ENCODE data around the gene CYGB.

Gene CYGB

DNA sequence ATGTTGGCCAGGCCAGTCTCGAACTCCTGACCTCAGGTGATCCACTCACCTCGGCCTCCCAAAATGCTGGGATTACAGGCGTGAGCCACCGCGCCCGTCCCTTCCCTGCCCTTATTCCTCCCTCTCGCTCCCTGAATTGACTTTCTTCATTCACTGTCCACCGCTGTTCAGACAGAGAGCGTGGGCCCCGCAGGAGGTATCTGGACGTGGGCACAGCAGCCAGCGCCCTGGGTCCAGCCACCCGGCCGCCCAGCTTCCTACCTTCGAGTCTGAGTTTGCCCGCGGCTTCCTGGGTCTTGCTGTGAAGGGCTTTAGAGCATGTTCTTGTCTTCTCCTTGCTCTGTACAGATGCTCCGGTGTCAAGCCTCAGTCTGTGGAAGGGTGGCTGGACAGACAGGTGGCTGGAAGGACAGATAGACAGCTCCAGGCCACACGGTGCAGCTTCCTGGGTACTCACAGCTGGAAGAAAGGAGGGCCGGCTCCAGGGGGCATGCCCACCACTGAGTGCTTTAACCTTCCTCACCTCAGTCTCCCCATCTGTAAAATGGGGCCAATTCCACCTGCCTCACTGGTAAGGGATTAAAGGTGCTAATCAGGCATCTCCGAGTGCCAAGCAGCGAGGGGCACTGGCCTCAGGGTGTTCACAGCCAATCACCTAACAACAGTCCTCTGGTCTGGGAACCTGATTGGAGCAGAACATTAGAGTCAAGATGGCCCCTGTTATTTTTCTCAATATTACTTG, 49.9 kb downstream of the CYGB start:
- no peak for TF ChIP-seq CTCF (conservative IDR thresholded peaks at IDR 0.05; ENCODE audit: low read depth, low read length)
- H3K4me3 ChIP-seq (ENCODE audit: low read length): no peak overlapping the region
- DNase-seq (ENCODE audit: low read depth): no peak

GRCh38 chr17:76485569-76485968, 51.9 kb downstream of the CYGB start:
- TF ChIP-seq CTCF (conservative IDR thresholded peaks at IDR 0.05; ENCODE audit: low read depth, low read length): no peak
- no peak overlapping the region for H3K4me3 ChIP-seq (ENCODE audit: low read length)
- no peak for DNase-seq (ENCODE audit: low read depth)

DNA sequence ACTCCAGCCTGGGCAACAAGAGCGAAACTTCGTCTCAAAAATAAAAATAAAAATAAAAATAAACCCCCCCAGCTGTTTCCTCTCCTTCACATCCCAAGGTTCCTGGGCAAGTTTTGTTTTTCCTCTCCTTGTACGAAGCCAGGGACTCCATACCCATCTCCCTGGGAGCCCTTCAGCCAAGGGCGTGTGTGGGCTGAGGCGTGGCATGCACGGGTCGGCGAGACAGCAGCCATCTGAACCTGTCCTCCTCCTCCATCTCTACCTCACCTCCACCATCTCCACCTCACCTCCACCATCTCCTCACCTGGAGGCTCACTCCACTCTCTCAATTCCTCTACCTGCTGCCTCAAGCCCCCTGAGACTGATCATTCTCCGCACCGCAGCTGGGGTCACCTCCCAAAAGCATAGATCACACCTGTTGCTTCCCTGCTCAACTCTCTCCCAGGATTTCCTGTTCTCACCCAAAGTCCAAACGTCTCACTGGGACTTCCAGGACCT, 53.2 kb downstream of the CYGB start:
- TF ChIP-seq CTCF (conservative IDR thresholded peaks at IDR 0.05; ENCODE audit: low read depth, low read length): no peak
- H3K4me3 ChIP-seq (ENCODE audit: low read length): no peak overlapping the region
- no peak for DNase-seq (ENCODE audit: low read depth)

- H3K4me3 ChIP-seq (ENCODE audit: low read length): no peak overlapping the region
- DNase-seq (ENCODE audit: low read depth): no peak
- no peak for TF ChIP-seq CTCF (conservative IDR thresholded peaks at IDR 0.05; ENCODE audit: low read depth, low read length)
Observed at GRCh38 chr17:76481071-76481655, 56.3 kb downstream of the CYGB start.

GRCh38 chr17:76480632-76481031, 56.9 kb downstream of the CYGB start:
- DNase-seq (ENCODE audit: low read depth): no peak
- TF ChIP-seq CTCF (conservative IDR thresholded peaks at IDR 0.05; ENCODE audit: low read depth, low read length): no peak
- H3K4me3 ChIP-seq (ENCODE audit: low read length): no peak overlapping the region

DNA sequence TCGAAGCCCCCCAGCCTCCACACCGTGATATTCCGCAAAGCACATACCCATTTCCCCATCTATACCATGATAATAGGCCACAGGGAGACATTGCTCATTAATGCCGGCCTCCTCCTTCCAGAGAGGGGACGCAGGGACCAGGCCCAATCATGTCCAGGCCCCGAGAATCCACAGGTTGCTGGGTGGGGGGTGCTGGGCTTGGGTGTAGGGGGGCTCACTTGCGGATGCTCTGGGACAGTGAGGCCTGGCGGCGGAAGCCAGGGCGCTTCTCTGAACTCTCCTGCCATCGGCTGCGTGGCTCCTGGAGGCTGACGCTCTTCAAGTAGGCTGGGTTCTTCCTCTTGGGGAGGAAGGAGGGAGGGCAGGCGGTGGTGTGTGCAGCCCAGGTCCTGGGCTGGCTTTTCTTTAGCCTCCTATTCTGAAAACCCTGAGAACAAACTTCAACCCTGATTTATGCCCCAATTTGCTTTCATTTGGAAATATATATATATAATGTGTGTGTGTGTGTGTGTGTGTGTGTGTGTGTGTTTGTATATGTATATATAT, 57.9 kb downstream of the CYGB start:
- no peak for TF ChIP-seq CTCF (conservative IDR thresholded peaks at IDR 0.05; ENCODE audit: low read depth, low read length)
- no peak for DNase-seq (ENCODE audit: low read depth)
- no peak overlapping the region for H3K4me3 ChIP-seq (ENCODE audit: low read length)
